SK-N-SH treated with all-trans-retinoic acid at 6 μM for 48 hours (cell line): ENCODE results near the gene TMEM43.

Source experiments
- ATAC-seq: fragments of 200-7000 bp; cut with Tn5 transposase; 3 replicates; pipeline ENCODE4 v1.9.1; 2020; ENCODE audit warnings: mild to moderate bottlenecking, moderate library complexity
- ARNTL ChIP-seq: fragments of 450-650 bp; formaldehyde crosslinking; IDR thresholded peaks from 2 replicates; pipeline ENCODE4 v1.5.0; 2020; ENCODE audit warnings: low read depth, mild to moderate bottlenecking, moderate library complexity, borderline replicate concordance
- BACH2 ChIP-seq: fragments of 250-450 bp; sonication (Bioruptor Pico); IDR thresholded peaks from 2 replicates; pipeline ENCODE4 v1.9.0; 2021; ENCODE audit warnings: mild to moderate bottlenecking, borderline replicate concordance
- CSDC2 ChIP-seq: fragments of 250-450 bp; sonication (Bioruptor Pico); IDR thresholded peaks from 2 replicates; pipeline ENCODE4 v1.5.0; 2020; ENCODE audit warnings: mild to moderate bottlenecking, moderate library complexity
- ESRRG ChIP-seq: fragments of 250-450 bp; sonication (Bioruptor Pico); IDR thresholded peaks from 2 replicates; pipeline ENCODE4 v1.6.1; 2021; ENCODE audit warnings: mild to moderate bottlenecking
- GLIS3 ChIP-seq: fragments of 250-450 bp; sonication (Bioruptor Pico); IDR thresholded peaks from 2 replicates; pipeline ENCODE4 v1.5.0; 2020; ENCODE audit warnings: mild to moderate bottlenecking, moderate library complexity
- ISL1 ChIP-seq: fragments of 250-450 bp; sonication (Bioruptor Pico); IDR thresholded peaks from 2 replicates; pipeline ENCODE4 v2.1.2; 2022; ENCODE audit warnings: mild to moderate bottlenecking, moderate library complexity
- OSR1 ChIP-seq: fragments of 250-450 bp; sonication (Bioruptor Pico); IDR thresholded peaks from 2 replicates; pipeline ENCODE4 v1.8.0; 2022; ENCODE audit warnings: moderate library complexity, mild to moderate bottlenecking, inconsistent platforms
- PATZ1 ChIP-seq: fragments of 250-450 bp; sonication (Bioruptor Pico); IDR thresholded peaks from 2 replicates; pipeline ENCODE4 v1.8.0; 2020; ENCODE audit warnings: mild to moderate bottlenecking, moderate library complexity, borderline replicate concordance
- PPARA ChIP-seq: fragments of 250-450 bp; sonication (Bioruptor Pico); IDR thresholded peaks from 2 replicates; pipeline ENCODE4 v1.5.0; 2020; ENCODE audit warnings: mild to moderate bottlenecking, borderline replicate concordance
- RARB ChIP-seq: fragments of 250-450 bp; sonication (Bioruptor Pico); IDR thresholded peaks from 2 replicates; pipeline ENCODE4 v1.8.0; 2021; ENCODE audit warnings: mild to moderate bottlenecking, moderate library complexity
- SNAI2 ChIP-seq: fragments of 250-450 bp; sonication (Bioruptor Pico); IDR thresholded peaks from 2 replicates; pipeline ENCODE4 v1.5.0; 2020; ENCODE audit warnings: mild to moderate bottlenecking, moderate library complexity
- TCF4 ChIP-seq: fragments of 250-450 bp; sonication (Bioruptor Pico); IDR thresholded peaks from 2 replicates; pipeline ENCODE4 v1.8.0; 2021; ENCODE audit warnings: mild to moderate bottlenecking, moderate library complexity, borderline replicate concordance
- TOX ChIP-seq: fragments of 250-450 bp; sonication (Bioruptor Pico); IDR thresholded peaks from 2 replicates; pipeline ENCODE4 v1.8.0; 2021; ENCODE audit warnings: mild to moderate bottlenecking, moderate library complexity, borderline replicate concordance
- TSHZ2 ChIP-seq: fragments of 250-450 bp; sonication (Bioruptor Pico); IDR thresholded peaks from 2 replicates; pipeline ENCODE4 v1.5.0; 2020; ENCODE audit warnings: mild to moderate bottlenecking, moderate library complexity
- ZC3H10 ChIP-seq: fragments of 250-450 bp; sonication (Bioruptor Pico); IDR thresholded peaks from 2 replicates; pipeline ENCODE4 v1.5.1; 2021; ENCODE audit warnings: mild to moderate bottlenecking, moderate library complexity
- ZFP3 ChIP-seq: fragments of 250-450 bp; sonication (Bioruptor Pico); IDR thresholded peaks from 2 replicates; pipeline ENCODE4 v1.5.0; 2020; ENCODE audit warnings: mild to moderate bottlenecking, moderate library complexity
- ZFP30 ChIP-seq: fragments of 450-650 bp; formaldehyde crosslinking; IDR thresholded peaks from 2 replicates; pipeline ENCODE4 v1.5.0; 2022; ENCODE audit warnings: mild to moderate bottlenecking, moderate library complexity
- ZNF565 ChIP-seq: fragments of 450-650 bp; formaldehyde crosslinking; conservative IDR thresholded peaks from 2 replicates; pipeline ENCODE4 v1.5.0; 2020; ENCODE audit warnings: low read depth, mild to moderate bottlenecking, moderate library complexity
- ZNF70 ChIP-seq: fragments of 450-650 bp; formaldehyde crosslinking; IDR thresholded peaks from 2 replicates; pipeline ENCODE4 v1.5.0; 2020; ENCODE audit warnings: mild to moderate bottlenecking, moderate library complexity
- ZNF8 ChIP-seq: fragments of 450-650 bp; formaldehyde crosslinking; IDR thresholded peaks from 2 replicates; pipeline ENCODE4 v1.5.0; 2020; ENCODE audit warnings: mild to moderate bottlenecking, moderate library complexity
- TF ChIP-seq, protein P1 (sequence below): fragments of 250-450 bp; sonication (Bioruptor Pico); IDR thresholded peaks from 2 replicates; pipeline ENCODE4 v1.5.1; 2021; ENCODE audit warnings: mild to moderate bottlenecking, moderate library complexity
- TF ChIP-seq, protein P2 (sequence below): fragments of 250-450 bp; sonication (Bioruptor Pico); IDR thresholded peaks from 2 replicates; pipeline ENCODE4 v1.5.1; 2020; ENCODE audit warnings: low read depth, mild to moderate bottlenecking, moderate library complexity
- TF ChIP-seq, protein P3 (sequence below): fragments of 250-450 bp; sonication (Bioruptor Pico); IDR thresholded peaks from 2 replicates; pipeline ENCODE4 v1.8.0; 2021; ENCODE audit warnings: low read depth, mild to moderate bottlenecking, moderate library complexity, borderline replicate concordance

Gene TMEM43

DNA sequence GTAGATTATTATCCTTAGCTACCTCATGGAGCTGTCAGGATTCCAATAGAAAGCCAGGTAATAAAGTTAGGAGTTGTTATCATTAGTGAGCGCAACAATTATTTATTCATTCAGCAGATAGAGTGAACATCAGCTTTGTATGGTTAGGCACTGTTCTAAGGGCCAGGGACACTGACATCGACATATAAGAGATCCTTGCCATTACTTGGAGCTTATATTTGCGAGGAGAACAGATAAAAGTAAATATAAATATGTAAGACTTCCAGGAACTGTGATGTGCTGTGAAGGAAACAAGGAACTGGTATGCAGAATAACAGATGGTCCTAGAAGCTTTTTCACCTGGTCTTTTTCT is 54.2 kb downstream of the TMEM43 start:
- ATAC-seq: no peak
- no peak for TF ChIP-seq ARNTL (CRISPR knock-in tag)
- no peak for TF ChIP-seq SNAI2 (CRISPR knock-in tag)
- TF ChIP-seq, protein P1, sequence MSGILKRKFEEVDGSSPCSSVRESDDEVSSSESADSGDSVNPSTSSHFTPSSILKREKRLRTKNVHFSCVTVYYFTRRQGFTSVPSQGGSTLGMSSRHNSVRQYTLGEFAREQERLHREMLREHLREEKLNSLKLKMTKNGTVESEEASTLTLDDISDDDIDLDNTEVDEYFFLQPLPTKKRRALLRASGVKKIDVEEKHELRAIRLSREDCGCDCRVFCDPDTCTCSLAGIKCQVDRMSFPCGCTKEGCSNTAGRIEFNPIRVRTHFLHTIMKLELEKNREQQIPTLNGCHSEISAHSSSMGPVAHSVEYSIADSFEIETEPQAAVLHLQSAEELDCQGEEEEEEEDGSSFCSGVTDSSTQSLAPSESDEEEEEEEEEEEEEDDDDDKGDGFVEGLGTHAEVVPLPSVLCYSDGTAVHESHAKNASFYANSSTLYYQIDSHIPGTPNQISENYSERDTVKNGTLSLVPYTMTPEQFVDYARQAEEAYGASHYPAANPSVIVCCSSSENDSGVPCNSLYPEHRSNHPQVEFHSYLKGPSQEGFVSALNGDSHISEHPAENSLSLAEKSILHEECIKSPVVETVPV (CRISPR knock-in tag): no peak
- no peak for TF ChIP-seq PATZ1 (CRISPR knock-in tag)
- no peak for TF ChIP-seq TOX (CRISPR knock-in tag)
- TF ChIP-seq OSR1: no peak
- no peak for TF ChIP-seq ESRRG (CRISPR knock-in tag)
- TF ChIP-seq CSDC2: no peak
- TF ChIP-seq ZNF8 (CRISPR knock-in tag): no peak
- TF ChIP-seq, protein P2, sequence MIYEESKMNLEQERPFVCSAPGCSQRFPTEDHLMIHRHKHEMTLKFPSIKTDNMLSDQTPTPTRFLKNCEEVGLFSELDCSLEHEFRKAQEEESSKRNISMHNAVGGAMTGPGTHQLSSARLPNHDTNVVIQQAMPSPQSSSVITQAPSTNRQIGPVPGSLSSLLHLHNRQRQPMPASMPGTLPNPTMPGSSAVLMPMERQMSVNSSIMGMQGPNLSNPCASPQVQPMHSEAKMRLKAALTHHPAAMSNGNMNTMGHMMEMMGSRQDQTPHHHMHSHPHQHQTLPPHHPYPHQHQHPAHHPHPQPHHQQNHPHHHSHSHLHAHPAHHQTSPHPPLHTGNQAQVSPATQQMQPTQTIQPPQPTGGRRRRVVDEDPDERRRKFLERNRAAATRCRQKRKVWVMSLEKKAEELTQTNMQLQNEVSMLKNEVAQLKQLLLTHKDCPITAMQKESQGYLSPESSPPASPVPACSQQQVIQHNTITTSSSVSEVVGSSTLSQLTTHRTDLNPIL (CRISPR knock-in tag): no peak
- no peak for TF ChIP-seq RARB (CRISPR knock-in tag)
- no peak for TF ChIP-seq ZFP3 (CRISPR knock-in tag)

- no peak for ATAC-seq
- TF ChIP-seq PATZ1 (CRISPR knock-in tag) (no peak), OSR1 (no peak), ZFP30 (CRISPR knock-in tag) (no peak), CSDC2 (no peak), GLIS3 (CRISPR knock-in tag) (no peak), BACH2 (CRISPR knock-in tag) (no peak), TSHZ2 (CRISPR knock-in tag) (no peak), ISL1 (no peak), ZNF8 (CRISPR knock-in tag) (no peak), ZNF565 (CRISPR knock-in tag) (no peak), SNAI2 (CRISPR knock-in tag) (no peak), PPARA (CRISPR knock-in tag) (no peak), ZNF70 (CRISPR knock-in tag) (no peak), ZC3H10 (CRISPR knock-in tag) (no peak), ARNTL (CRISPR knock-in tag) (no peak), TCF4 (CRISPR knock-in tag) (no peak)
- TF ChIP-seq, protein P1 (CRISPR knock-in tag): no peak
- TF ChIP-seq, protein P3, sequence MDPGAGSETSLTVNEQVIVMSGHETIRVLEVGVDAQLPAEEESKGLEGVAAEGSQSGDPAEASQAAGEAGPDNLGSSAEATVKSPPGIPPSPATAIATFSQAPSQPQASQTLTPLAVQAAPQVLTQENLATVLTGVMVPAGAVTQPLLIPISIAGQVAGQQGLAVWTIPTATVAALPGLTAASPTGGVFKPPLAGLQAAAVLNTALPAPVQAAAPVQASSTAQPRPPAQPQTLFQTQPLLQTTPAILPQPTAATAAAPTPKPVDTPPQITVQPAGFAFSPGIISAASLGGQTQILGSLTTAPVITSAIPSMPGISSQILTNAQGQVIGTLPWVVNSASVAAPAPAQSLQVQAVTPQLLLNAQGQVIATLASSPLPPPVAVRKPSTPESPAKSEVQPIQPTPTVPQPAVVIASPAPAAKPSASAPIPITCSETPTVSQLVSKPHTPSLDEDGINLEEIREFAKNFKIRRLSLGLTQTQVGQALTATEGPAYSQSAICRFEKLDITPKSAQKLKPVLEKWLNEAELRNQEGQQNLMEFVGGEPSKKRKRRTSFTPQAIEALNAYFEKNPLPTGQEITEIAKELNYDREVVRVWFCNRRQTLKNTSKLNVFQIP (CRISPR knock-in tag): no peak
- TF ChIP-seq, protein P2 (CRISPR knock-in tag): no peak
Observed at GRCh38 chr3:14179795-14180194, 54.9 kb downstream of the TMEM43 start.
